Liver (tissue), 9 donors: Measurements from ENCODE around the gene GCNT4. TPM values are rescaled to one million over a fixed set of nuclear protein-coding genes. Genes with fewer than 3 reads are reported as not detected.

Source experiments
- DNase-seq: peaks from one replicate; pipeline ENCODE4 v3.0.0-alpha.2; 2017; ENCODE audit warnings: low spot score
- H3K27ac ChIP-seq, 2 donors: one replicate each; pipeline ENCODE4 v1.7.0; 2013; ENCODE audit warnings: inconsistent platforms in 2 of 2, low read length in 2 of 2, control low read depth in 1 of 2, low read depth in 1 of 2, mild to moderate bottlenecking in 1 of 2
- H3K27me3 ChIP-seq, 4 donors: one replicate each; pipeline versions ENCODE4 v1.6.1 to v1.7.0; 2013; ENCODE audit warnings: low read length in 3 of 4, inconsistent platforms in 1 of 4, mild to moderate bottlenecking in 1 of 4, moderate library complexity in 1 of 4; ENCODE audit not compliant: control insufficient read depth in 4 of 4, insufficient read depth in 4 of 4
- H3K36me3 ChIP-seq, 4 donors: one replicate each; pipeline versions ENCODE4 v1.6.1 to v1.7.0; 2013; ENCODE audit warnings: low read length in 3 of 4, mild to moderate bottlenecking in 3 of 4, low read depth in 1 of 4, moderate library complexity in 1 of 4; ENCODE audit not compliant: control insufficient read depth in 4 of 4, insufficient read depth in 3 of 4
- H3K4me1 ChIP-seq, 4 donors: one replicate each; pipeline versions ENCODE4 v1.6.1 to v1.7.0; 2013; ENCODE audit warnings: low read length in 3 of 4, mild to moderate bottlenecking in 3 of 4, moderate library complexity in 1 of 4; ENCODE audit not compliant: control insufficient read depth in 4 of 4, insufficient read depth in 4 of 4
- H3K4me3 ChIP-seq, 3 donors: one replicate each; pipeline versions ENCODE4 v1.6.1 to v1.7.0; 2013; ENCODE audit warnings: low read length in 3 of 3, control low read depth in 1 of 3, low read depth in 1 of 3, mild to moderate bottlenecking in 1 of 3
- H3K9ac ChIP-seq, 2 donors: one replicate each; pipeline ENCODE4 v1.7.0; 2013; ENCODE audit warnings: low read length in 2 of 2, mild to moderate bottlenecking in 2 of 2, moderate library complexity in 2 of 2, control low read depth in 1 of 2, low read depth in 1 of 2
- H3K9me3 ChIP-seq, 4 donors: one replicate each; pipeline versions ENCODE4 v1.6.1 to v1.7.0; 2013; ENCODE audit warnings: low read length in 3 of 4; ENCODE audit not compliant: control insufficient read depth in 4 of 4
- ATF3 ChIP-seq: IDR thresholded peaks from 2 replicates; pipeline ENCODE4 v1.6.1; 2016; ENCODE audit warnings: antibody characterized with exemption
- CTCF ChIP-seq: fragments of 150-350 bp; IDR thresholded peaks from 2 replicates; pipeline ENCODE4 v1.5.1; 2017; ENCODE audit warnings: improper control_type of control experiment, low read depth, low read length; ENCODE audit not compliant: missing input control
- EGR1 ChIP-seq, 2 donors: IDR thresholded peaks; 2 replicates each; pipeline ENCODE4 v1.6.1; 2016 to 2018; ENCODE audit warnings: antibody characterized with exemption in 2 of 2, low read depth in 2 of 2
- FOXA1 ChIP-seq: IDR thresholded peaks from 2 replicates; pipeline ENCODE4 v1.6.1; 2016; ENCODE audit warnings: antibody characterized with exemption
- FOXA2 ChIP-seq: IDR thresholded peaks from 2 replicates; pipeline ENCODE4 v1.6.1; 2016; ENCODE audit warnings: antibody characterized with exemption
- GABPA ChIP-seq, 2 donors: IDR thresholded peaks in 1 of 2; conservative IDR thresholded peaks in 1 of 2; 2 replicates each; pipeline ENCODE4 v1.6.1; 2016; ENCODE audit warnings: antibody characterized with exemption in 2 of 2, mild to moderate bottlenecking in 1 of 2, moderate library complexity in 1 of 2
- HNF4A ChIP-seq, 2 donors: conservative IDR thresholded peaks; 2 replicates each; pipeline ENCODE4 v1.6.1; 2016; ENCODE audit warnings: antibody characterized with exemption in 2 of 2, mild to moderate bottlenecking in 2 of 2
- HNF4G ChIP-seq: IDR thresholded peaks from 2 replicates; pipeline ENCODE4 v1.6.1; 2016; ENCODE audit warnings: antibody characterized with exemption
- JUND ChIP-seq, 2 donors: IDR thresholded peaks; 2 replicates each; pipeline ENCODE4 v1.6.1; 2016; ENCODE audit warnings: antibody characterized with exemption in 2 of 2
- MAX ChIP-seq: IDR thresholded peaks from 2 replicates; pipeline ENCODE4 v1.6.1; 2016; ENCODE audit warnings: antibody characterized with exemption
- NR2F2 ChIP-seq: IDR thresholded peaks from 2 replicates; pipeline ENCODE4 v1.6.1; 2016; ENCODE audit warnings: antibody characterized with exemption
- RAD21 ChIP-seq, 2 donors: IDR thresholded peaks; 2 replicates each; pipeline ENCODE4 v1.6.1; 2016; ENCODE audit warnings: antibody characterized with exemption in 2 of 2, mild to moderate bottlenecking in 2 of 2
- REST ChIP-seq: IDR thresholded peaks from 2 replicates; pipeline ENCODE4 v1.6.1; 2016; ENCODE audit warnings: antibody characterized with exemption, mild to moderate bottlenecking
- RXRA ChIP-seq, 2 donors: IDR thresholded peaks; 2 replicates each; pipeline ENCODE4 v1.6.1; 2017 to 2018; ENCODE audit warnings: antibody characterized with exemption in 2 of 2, mild to moderate bottlenecking in 1 of 2
- SP1 ChIP-seq: IDR thresholded peaks from 2 replicates; pipeline ENCODE4 v1.6.1; 2018; ENCODE audit warnings: antibody characterized with exemption, mild to moderate bottlenecking
- TAF1 ChIP-seq: conservative IDR thresholded peaks from 2 replicates; pipeline ENCODE4 v1.6.1; 2016; ENCODE audit warnings: antibody characterized with exemption, mild to moderate bottlenecking
- YY1 ChIP-seq: IDR thresholded peaks from 2 replicates; pipeline ENCODE4 v1.6.1; 2016; ENCODE audit warnings: antibody characterized with exemption, mild to moderate bottlenecking
- ZBTB33 ChIP-seq: IDR thresholded peaks from 2 replicates; pipeline ENCODE4 v1.6.1; 2016; ENCODE audit warnings: antibody characterized with exemption
- WGBS: extraction: QIAGEN DNeasy Blood & Tissue Kit; methylation state at CpG from one replicate; pipeline ENCODE4 v1.1.7; 2013; 5-methylcytosine and 5-hydroxymethylcytosine counted together
- polyA plus RNA-seq, 2 donors: library from polyadenylated mRNA; stranded (reverse) in 1 of 2; unstranded in 1 of 2; fragments of 200-250 nt in 1 of 2; fragments of >200 nt in 1 of 2; fragmentation: Nextera tagmentation in 1 of 2; extraction: Ambion mirVana in 1 of 2; gene quantifications; one replicate each; pipeline versions ENCODE4 v1.2.1 to v1.2.3, GENCODE V29; 2013 to 2015
- total RNA-seq, 2 donors: library from RNA; depleted of rRNA; stranded (reverse); fragments of >200 nt; gene quantifications; one replicate each; pipeline ENCODE4 v1.2.3, GENCODE V29; 2014
- donor health status: healthy.
- donor health status: healthy.
- donor health status: healthy.
- donor health status: healthy.
- donor health status: healthy.

The GCNT4 gene
- total and polyA plus RNA-seq, 4 donors = 0.25 to 1.3 (median 0.39) TPM

GRCh38 chr5:75018805-75019587 is 33.4 kb downstream of the GCNT4 start:
- H3K27ac ChIP-seq = no peak overlapping the region
- H3K9me3 ChIP-seq = no peaks in the 10 kb centered on the region
- H3K36me3 ChIP-seq = no peaks in the 10 kb centered on the region
- H3K9ac ChIP-seq = no peak overlapping the region
- no peaks in the 10 kb centered on the region for H3K27me3 ChIP-seq
- no peaks in the 10 kb centered on the region for H3K4me1 ChIP-seq
- 88% methylated on average over 7 of the region's 7 CpGs for WGBS
- DNase-seq = no peak
- H3K4me3 ChIP-seq = no peak overlapping the region
- no peak for TF ChIP-seq GABPA (IDR thresholded peaks at IDR 0.05 in 1 of 2, conservative IDR thresholded peaks at IDR 0.05 in 1 of 2)
- no peak for TF ChIP-seq ZBTB33
- TF ChIP-seq SP1 = no peak
- no peak for TF ChIP-seq HNF4G
- TF ChIP-seq EGR1 (IDR thresholded peaks at IDR 0.05; ENCODE audit: low read depth in 2 of 2) = no peak
- no peak for TF ChIP-seq NR2F2
- TF ChIP-seq FOXA2 = no peak
- no peak for TF ChIP-seq REST
- TF ChIP-seq JUND (IDR thresholded peaks at IDR 0.05) = no peak
- no peak for TF ChIP-seq RAD21 (IDR thresholded peaks at IDR 0.05)
- no peak for TF ChIP-seq ATF3
- no peak for TF ChIP-seq HNF4A (conservative IDR thresholded peaks at IDR 0.05)
- TF ChIP-seq RXRA (IDR thresholded peaks at IDR 0.05) = no peak
- no peak for TF ChIP-seq CTCF
- no peak for TF ChIP-seq YY1
- no peak for TF ChIP-seq MAX
- TF ChIP-seq FOXA1 = no peak
- TF ChIP-seq TAF1 = no peak
